EL (cell line): Measurements from ENCODE around the gene RGS1.

Experiments
- DNase-seq: peaks from one replicate; pipeline ENCODE4 v3.0.0-alpha.2; 2016

The RGS1 gene

DNA sequence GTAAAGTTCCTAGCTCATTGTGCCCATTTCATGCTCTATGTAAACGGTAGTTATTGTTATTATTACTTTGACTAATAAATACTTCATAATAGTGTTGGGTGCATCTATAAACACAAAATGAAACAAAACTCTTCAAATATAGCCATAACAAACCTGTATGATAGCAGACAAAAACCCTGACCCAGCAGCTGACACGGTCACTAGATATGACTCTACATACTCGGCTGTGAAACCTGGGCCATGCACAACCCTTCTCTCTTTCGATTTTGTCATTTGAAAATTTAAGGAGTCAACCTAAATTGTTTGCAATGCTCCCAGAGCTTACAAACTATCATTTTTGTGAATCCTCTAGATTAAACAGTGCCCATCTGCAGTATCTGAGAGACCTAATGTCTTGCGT is 52.3 kb downstream of the RGS1 start:
- DNase-seq, result no peak

DNA sequence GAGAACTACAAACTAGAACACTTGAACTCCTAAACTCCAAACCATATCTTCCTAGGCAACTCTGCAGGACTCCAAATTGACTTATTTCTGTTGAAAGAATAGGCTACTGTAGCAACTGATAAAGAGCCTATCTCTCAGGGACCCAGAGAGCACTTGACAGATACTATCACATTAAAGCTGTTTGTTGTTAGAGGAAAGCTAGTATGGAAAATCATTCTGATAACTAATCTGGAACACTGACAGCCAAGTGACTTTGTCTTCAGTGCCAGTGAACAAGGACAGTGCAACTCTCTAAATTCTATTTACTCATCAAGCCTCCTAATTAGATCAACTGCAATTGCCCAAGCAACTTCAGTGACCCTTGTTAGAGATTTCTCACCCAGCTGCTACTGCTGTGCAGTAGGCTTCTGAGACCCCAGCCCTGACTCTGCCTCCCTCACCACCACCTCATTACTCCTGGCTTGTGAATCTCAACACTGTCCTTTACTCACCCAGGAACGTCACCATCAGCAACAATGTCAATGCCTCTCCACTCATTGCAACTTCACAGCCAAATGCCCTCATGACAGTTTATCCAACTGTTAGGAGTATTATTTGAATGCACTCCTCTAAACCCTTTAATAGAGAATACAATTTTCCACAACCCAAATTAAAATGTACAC is 53.0 kb downstream of the RGS1 start:
- DNase-seq, result no peak

DNA sequence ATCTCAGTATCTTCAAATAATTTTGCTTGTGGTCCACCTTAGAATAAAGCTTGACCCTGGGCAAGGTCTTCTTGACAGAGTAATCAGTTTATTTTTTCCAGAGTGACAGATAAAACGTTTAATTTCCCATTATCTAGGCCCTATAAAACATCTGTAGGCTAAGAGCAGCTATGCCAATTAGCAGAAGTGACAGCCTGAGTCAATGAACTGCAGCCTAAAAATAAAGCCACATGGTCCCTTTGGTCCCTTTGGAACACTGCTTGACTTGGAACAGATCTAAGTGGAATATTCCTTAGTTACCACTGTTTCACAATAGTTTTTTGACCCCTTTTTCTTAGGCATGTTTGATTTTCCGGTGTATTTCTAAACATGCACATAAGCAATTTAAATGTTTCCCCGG is 54.0 kb downstream of the RGS1 start:
- DNase-seq, result no peak
